ENCODE data around the gene DYNLT1.

DNA sequence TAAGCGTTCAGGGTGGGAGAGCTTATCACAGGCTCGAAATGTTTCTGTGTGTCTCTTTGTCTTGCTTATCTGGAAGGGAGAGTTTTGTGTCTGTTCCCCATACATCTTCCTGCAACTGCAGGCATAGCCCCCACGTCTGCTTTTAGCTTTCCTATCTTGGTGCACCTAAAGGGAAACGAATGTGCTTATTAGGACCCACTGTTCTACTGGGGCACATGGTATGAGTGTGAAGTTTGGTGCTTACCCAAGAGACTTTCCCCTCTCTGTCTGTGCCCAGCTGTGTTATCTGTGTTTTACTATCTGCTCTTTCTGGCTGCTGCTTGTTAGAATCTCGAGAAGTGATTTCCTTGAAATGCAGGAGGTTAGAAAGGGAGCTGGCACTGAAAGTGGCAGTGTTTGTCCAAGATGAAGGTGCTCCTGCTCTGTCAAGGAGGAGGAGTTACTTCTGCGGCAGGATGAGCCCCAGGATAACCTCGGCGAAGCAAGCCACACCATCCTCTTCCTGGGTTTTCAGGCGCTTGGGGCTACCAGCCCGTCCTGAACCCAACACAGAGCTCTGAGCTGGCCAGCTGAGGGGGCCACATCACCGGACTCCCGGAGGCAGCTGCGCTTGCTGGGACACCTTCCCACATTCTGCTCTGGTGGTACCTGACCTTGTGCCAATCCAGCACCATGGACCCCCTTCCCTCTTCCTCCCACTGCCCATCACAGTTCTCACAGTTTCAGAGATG, 23.4 kb downstream of the DYNLT1 start:
- TF ChIP-seq EZH2phosphoT487 (IDR thresholded peaks at IDR 0.05; ENCODE audit: borderline replicate concordance, low read depth, low read length) = no peak
- TF ChIP-seq, protein P1, sequence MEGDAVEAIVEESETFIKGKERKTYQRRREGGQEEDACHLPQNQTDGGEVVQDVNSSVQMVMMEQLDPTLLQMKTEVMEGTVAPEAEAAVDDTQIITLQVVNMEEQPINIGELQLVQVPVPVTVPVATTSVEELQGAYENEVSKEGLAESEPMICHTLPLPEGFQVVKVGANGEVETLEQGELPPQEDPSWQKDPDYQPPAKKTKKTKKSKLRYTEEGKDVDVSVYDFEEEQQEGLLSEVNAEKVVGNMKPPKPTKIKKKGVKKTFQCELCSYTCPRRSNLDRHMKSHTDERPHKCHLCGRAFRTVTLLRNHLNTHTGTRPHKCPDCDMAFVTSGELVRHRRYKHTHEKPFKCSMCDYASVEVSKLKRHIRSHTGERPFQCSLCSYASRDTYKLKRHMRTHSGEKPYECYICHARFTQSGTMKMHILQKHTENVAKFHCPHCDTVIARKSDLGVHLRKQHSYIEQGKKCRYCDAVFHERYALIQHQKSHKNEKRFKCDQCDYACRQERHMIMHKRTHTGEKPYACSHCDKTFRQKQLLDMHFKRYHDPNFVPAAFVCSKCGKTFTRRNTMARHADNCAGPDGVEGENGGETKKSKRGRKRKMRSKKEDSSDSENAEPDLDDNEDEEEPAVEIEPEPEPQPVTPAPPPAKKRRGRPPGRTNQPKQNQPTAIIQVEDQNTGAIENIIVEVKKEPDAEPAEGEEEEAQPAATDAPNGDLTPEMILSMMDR (conservative IDR thresholded peaks at IDR 0.05; ENCODE audit: low read length) = no peak
